ENCODE data around the gene SHKBP1. TPM values are rescaled to one million over a fixed set of nuclear protein-coding genes. Genes with fewer than 3 reads are reported as not detected.
"Not testable (repeated sequence)": the region's sequence is repeated elsewhere in the genome, so short reads cannot be mapped to it uniquely, and the experiment has no call there.

The SHKBP1 gene
- total RNA-seq, 1 donor from 2014 or later, result 166 TPM

GRCh38 chr19:40555978-40556689 is 20.5 kb upstream of the SHKBP1 start:
- intact Hi-C loops (cut with micrococcal nuclease), result no loop called here

GRCh38 chr19:40556953-40557530 is 19.6 kb upstream of the SHKBP1 start:
- intact Hi-C loops (cut with micrococcal nuclease), result no loop called here

- intact Hi-C loops (cut with micrococcal nuclease), result no loop called here
These were observed 17.3 kb upstream of the SHKBP1 start for GRCh38 chr19:40559394-40559793.

- intact Hi-C loops (cut with micrococcal nuclease), result no loop called here
These were observed 16.6 kb upstream of the SHKBP1 start for GRCh38 chr19:40560092-40560507.

GRCh38 chr19:40561947-40562346 is 14.7 kb upstream of the SHKBP1 start:
- intact Hi-C loops (cut with micrococcal nuclease), result no loop called here

GRCh38 chr19:40564535-40564934 is 12.1 kb upstream of the SHKBP1 start:
- intact Hi-C loops (cut with micrococcal nuclease), result not testable (repeated sequence)

GRCh38 chr19:40565355-40565754 is 11.3 kb upstream of the SHKBP1 start:
- intact Hi-C loops (cut with micrococcal nuclease), result no loop called here

- intact Hi-C loops (cut with micrococcal nuclease), result no loop called here
These were observed 10.7 kb upstream of the SHKBP1 start for GRCh38 chr19:40565910-40566495.

- intact Hi-C loops (cut with micrococcal nuclease), result no loop called here
These were observed 9.5 kb upstream of the SHKBP1 start for GRCh38 chr19:40567040-40567749.

GRCh38 chr19:40567750-40568494 is 8.8 kb upstream of the SHKBP1 start:
- intact Hi-C loops (cut with micrococcal nuclease), result no loop called here

- intact Hi-C loops (cut with micrococcal nuclease), result loop anchor here (1.0 to 10.0 kb wide), 12 partner anchors 8 to 1446 kb away; partner anchors contain the start of genes BCKDHA, BLVRB, EXOSC5 and PAK4
These were observed 6.2 kb upstream of the SHKBP1 start for GRCh38 chr19:40570313-40571004.

GRCh38 chr19:40571005-40571318 is 5.7 kb upstream of the SHKBP1 start:
- intact Hi-C loops (cut with micrococcal nuclease), result loop anchor here (1.0 to 10.0 kb wide), 4 partner anchors 64 to 1446 kb away; partner anchors contain the start of genes BCKDHA, EXOSC5, PAK4 and RAB4B

- intact Hi-C loops (cut with micrococcal nuclease), result loop anchor here (1.0 to 10.0 kb wide), 4 partner anchors 63 to 1447 kb away; partner anchors contain the start of genes BCKDHA, EXOSC5, PAK4 and RAB4B
These were observed 4.7 kb upstream of the SHKBP1 start for GRCh38 chr19:40571831-40572495.

GRCh38 chr19:40575326-40575725 is 1.3 kb upstream of the SHKBP1 start:
- intact Hi-C loops (cut with micrococcal nuclease), result loop anchor here (5.0 to 10.0 kb wide), 2 partner anchors 228 to 1451 kb away; partner anchors contain the start of genes C19orf47, PAK4 and PLD3

GRCh38 chr19:40576151-40576584 is 505 bp upstream of the SHKBP1 start:
- intact Hi-C loops (cut with micrococcal nuclease), result loop anchor here (1.0 to 10.0 kb wide), 8 partner anchors 9 to 1451 kb away; partner anchors contain the start of genes AKT2, C19orf47, PAK4 and PLD3

- intact Hi-C loops (cut with micrococcal nuclease), result loop anchor here (1.0 to 10.0 kb wide), 3 partner anchors 8 to 1454 kb away; partner anchors contain the start of genes C19orf47, PAK4 and PLD3
These were observed 1.8 kb downstream of the SHKBP1 start for GRCh38 chr19:40578442-40578908.

- intact Hi-C loops (cut with micrococcal nuclease), result no loop called here
These were observed 3.9 kb downstream of the SHKBP1 start for GRCh38 chr19:40580619-40581018.

GRCh38 chr19:40581531-40581930 is 4.9 kb downstream of the SHKBP1 start:
- intact Hi-C loops (cut with micrococcal nuclease), result no loop called here

- intact Hi-C loops (cut with micrococcal nuclease), result no loop called here
These were observed 5.8 kb downstream of the SHKBP1 start for GRCh38 chr19:40582467-40582866.
